ENCODE results near the gene STMN3. TPM values are rescaled to one million over a fixed set of nuclear protein-coding genes. Genes with fewer than 3 reads are reported as not detected.

STMN3 gene
- total RNA-seq, 2 donors from 2014 or later, result 5.6 to 7.8 TPM

- no peak for TF ChIP-seq POLR2A (IDR thresholded peaks at IDR 0.05)
- no peak for TF ChIP-seq CTCF (IDR thresholded peaks at IDR 0.05)
- H3K4me1 ChIP-seq, result peaks cover 11% of the 10 kb centered on the region
- H3K4me3 ChIP-seq, result no peak overlapping the region
- intact Hi-C loops (cut with DNase I), result no loop called here
- WGBS, 2 donors, result 78 to 86% methylated on average over 5 to 10 of the region's 10 CpGs
- H3K27ac ChIP-seq, result no peak overlapping the region
- DNase-seq (no peak), ATAC-seq (no peak)
- H3K27me3 ChIP-seq, result no peaks in the 10 kb centered on the region
- no peaks in the 10 kb centered on the region for H3K9me3 ChIP-seq
- peaks cover 0 to 15% of the 10 kb centered on the region in 2 donors for H3K36me3 ChIP-seq (replicated peaks in 1 of 2; ENCODE audit: insufficient read depth in 1 of 2, low read depth in 2 of 2)
Observed at GRCh38 chr20:63594043-63594561, 59.1 kb downstream of the STMN3 start.

- DNase-seq, result no peak
- H3K4me1 ChIP-seq, result peaks cover 11% of the 10 kb centered on the region
- no peak for ATAC-seq
- no peak for TF ChIP-seq CTCF (IDR thresholded peaks at IDR 0.05)
- TF ChIP-seq POLR2A (IDR thresholded peaks at IDR 0.05), result no peak
- H3K36me3 ChIP-seq (replicated peaks in 1 of 2; ENCODE audit: insufficient read depth in 1 of 2, low read depth in 2 of 2), result peaks cover 0 to 15% of the 10 kb centered on the region in 2 donors
- H3K4me3 ChIP-seq, result no peak overlapping the region
- intact Hi-C loops (cut with DNase I), result no loop called here
- no peaks in the 10 kb centered on the region for H3K27me3 ChIP-seq
- WGBS, 2 donors, result 87% methylated on average over 13 of the region's 13 CpGs; no CpG with 5 or more reads in 1 of the 2 donors
- H3K9me3 ChIP-seq, result no peaks in the 10 kb centered on the region
- no peak overlapping the region for H3K27ac ChIP-seq
Observed at GRCh38 chr20:63592661-63593060, 60.6 kb downstream of the STMN3 start.

- intact Hi-C loops (cut with DNase I), result no loop called here
- Histone ChIP-seq H3K4me1 (peaks cover 11% of the 10 kb centered on the region), H3K27me3 (no peaks in the 10 kb centered on the region), H3K4me3 (no peak overlapping the region), H3K36me3 (replicated peaks in 1 of 2; ENCODE audit: insufficient read depth in 1 of 2, low read depth in 2 of 2) (peaks cover 0 to 15% of the 10 kb centered on the region in 2 donors), H3K9me3 (no peaks in the 10 kb centered on the region), H3K27ac (no peak overlapping the region)
- TF ChIP-seq CTCF (IDR thresholded peaks at IDR 0.05) (no peak), POLR2A (IDR thresholded peaks at IDR 0.05) (no peak)
- WGBS, 2 donors, result 91 to 98% methylated on average over 24 to 26 of the region's 28 CpGs
- ATAC-seq, result no peak
- no peak for DNase-seq
Observed at GRCh38 chr20:63591786-63592355, 61.4 kb downstream of the STMN3 start.

- ATAC-seq (no peak), DNase-seq (no peak)
- Histone ChIP-seq H3K36me3 (replicated peaks in 1 of 2; ENCODE audit: insufficient read depth in 1 of 2, low read depth in 2 of 2) (peaks cover 0 to 15% of the 10 kb centered on the region in 2 donors), H3K27ac (no peak overlapping the region), H3K27me3 (no peaks in the 10 kb centered on the region), H3K9me3 (no peaks in the 10 kb centered on the region), H3K4me1 (peaks cover 11% of the 10 kb centered on the region), H3K4me3 (no peak overlapping the region)
- WGBS, 2 donors, result 95 to 96% methylated on average over 4 of the region's 4 CpGs
- TF ChIP-seq CTCF (IDR thresholded peaks at IDR 0.05) (no peak), POLR2A (IDR thresholded peaks at IDR 0.05) (no peak)
- intact Hi-C loops (cut with DNase I), result no loop called here
Observed at GRCh38 chr20:63591147-63591533, 62.1 kb downstream of the STMN3 start.

Data from body of pancreas (tissue), 4 donors.